IPS DF 4.7 (cell line): ENCODE measurements around the gene PWP2.
"Not testable (repeated sequence)": the region's sequence is repeated elsewhere in the genome, so short reads cannot be mapped to it uniquely, and the experiment has no call there.

Source experiments
- DNase-seq: peaks from one replicate; pipeline ENCODE4 v3.0.0-alpha.2; 2013; ENCODE audit warnings: low spot score; ENCODE audit errors: extremely low read depth

PWP2 gene

GRCh38 chr21:44107026-44107501, at the start of gene PWP2:
PWP2 (plus strand) TSS chr21:44107399; CDS start chr21:44107417, 18 bp downstream.
- not testable (repeated sequence) for DNase-seq

- DNase-seq = no peak
Observed at GRCh38 chr21:44057960-44058651, 49.1 kb upstream of the PWP2 start.

GRCh38 chr21:44058652-44058964, 48.6 kb upstream of the PWP2 start:
- no peak for DNase-seq

GRCh38 chr21:44058981-44059380, 48.2 kb upstream of the PWP2 start:
- DNase-seq = no peak

- DNase-seq = no peak
Observed at GRCh38 chr21:44059710-44060109, 47.5 kb upstream of the PWP2 start.

- no peak for DNase-seq
Observed at GRCh38 chr21:44062380-44062779, 44.8 kb upstream of the PWP2 start.

GRCh38 chr21:44063151-44063912, 43.9 kb upstream of the PWP2 start:
- no peak for DNase-seq

- DNase-seq = no peak
Observed at GRCh38 chr21:44064852-44065403, 42.3 kb upstream of the PWP2 start.

GRCh38 chr21:44065428-44065827, 41.8 kb upstream of the PWP2 start:
- no peak for DNase-seq

GRCh38 chr21:44066116-44066515, 41.1 kb upstream of the PWP2 start:
- no peak for DNase-seq

- DNase-seq = no peak
Observed at GRCh38 chr21:44067011-44067839, 40.0 kb upstream of the PWP2 start.

GRCh38 chr21:44070391-44070790, 36.8 kb upstream of the PWP2 start:
- no peak for DNase-seq

- no peak for DNase-seq
Observed at GRCh38 chr21:44071359-44072104, 35.7 kb upstream of the PWP2 start.

- no peak for DNase-seq
Observed at GRCh38 chr21:44072111-44072510, 35.1 kb upstream of the PWP2 start.

GRCh38 chr21:44074315-44074958, 32.8 kb upstream of the PWP2 start:
- DNase-seq = no peak

GRCh38 chr21:44076316-44076715, 30.9 kb upstream of the PWP2 start:
- DNase-seq = no peak

GRCh38 chr21:44078411-44078981, 28.7 kb upstream of the PWP2 start:
- peak; percentile 7 for DNase-seq

GRCh38 chr21:44079446-44079845, 27.8 kb upstream of the PWP2 start:
- no peak for DNase-seq

- DNase-seq = no peak
Observed at GRCh38 chr21:44079846-44080245, 27.4 kb upstream of the PWP2 start.
